ENCODE measurements around the gene CDH11. TPM values are rescaled to one million over a fixed set of nuclear protein-coding genes. Genes with fewer than 3 reads are reported as not detected.
A peak's percentile ranks its signal among the peaks of the same experiment; 100 is the strongest.

CDH11 gene
- total RNA-seq, 1 experiment from 2014 or later = 5.4 TPM

GRCh38 chr16:65124212-65124548, 2.3 kb upstream of the CDH11 start:
- Histone ChIP-seq H2BK20ac (ENCODE audit: low read depth, low read length, poor library complexity, severe bottlenecking) (no peak overlapping the region), H3K4me1 (ENCODE audit: insufficient read depth, low read length) (no peaks in the 10 kb centered on the region), H2BK5ac (ENCODE audit: insufficient read length, low read length) (no peak overlapping the region), H2BK15ac (ENCODE audit: low read depth, low read length) (no peak overlapping the region), H3K9me3 (ENCODE audit: control insufficient read depth, low read depth, low read length) (no peaks in the 10 kb centered on the region), H3T11ph (ENCODE audit: low read length) (no peak overlapping the region), H3K79me2 (ENCODE audit: insufficient read depth, low read length) (no peaks in the 10 kb centered on the region), H3K23ac (ENCODE audit: insufficient read length, low read depth, low read length) (no peak overlapping the region), H3K18ac (ENCODE audit: insufficient read length, low read depth, low read length) (no peak overlapping the region), H2BK120ac (ENCODE audit: low read depth, low read length, poor library complexity, severe bottlenecking) (no peak overlapping the region), H3K27ac (ENCODE audit: insufficient read length, low read depth, low read length) (no peak overlapping the region), H3K56ac (ENCODE audit: insufficient read length, low read depth, low read length) (no peak overlapping the region), H3K4ac (ENCODE audit: low read depth, low read length) (no peak overlapping the region), H3K14ac (ENCODE audit: insufficient read depth, low read length) (no peak overlapping the region), H4K20me1 (ENCODE audit: control insufficient read depth, insufficient read depth, insufficient read length) (no peaks in the 10 kb centered on the region), H4K5ac (ENCODE audit: insufficient read length, low read depth, low read length) (no peak overlapping the region), H3K23me2 (ENCODE audit: insufficient read length, low read depth, low read length, poor library complexity, severe bottlenecking) (peaks cover 34% of the 10 kb centered on the region), H4K8ac (replicated peaks; ENCODE audit: insufficient read length, low read depth, low read length) (no peak overlapping the region), H4K91ac (ENCODE audit: insufficient read length, low read depth, low read length) (no peak overlapping the region), H3K79me1 (ENCODE audit: insufficient read depth, low read depth, low read length, poor library complexity, severe bottlenecking) (no peaks in the 10 kb centered on the region), H2BK12ac (ENCODE audit: insufficient read length, low read depth, low read length) (no peak overlapping the region), H3K4me2 (ENCODE audit: insufficient read depth, insufficient read length, low read length) (peak overlapping the region; percentile 88), H3K27me3 (ENCODE audit: insufficient read depth, low read length) (peaks cover 32% of the 10 kb centered on the region), H2AFZ (ENCODE audit: low read length) (no peak overlapping the region), H3K9ac (ENCODE audit: extremely low read depth, insufficient read length, low read length) (no peak overlapping the region), H2AK5ac (ENCODE audit: insufficient read length, low read length) (no peak overlapping the region)
- H3K27me3 Mint-ChIP-seq (ENCODE audit: low read depth) = peaks cover 74% of the 10 kb centered on the region
- TF ChIP-seq CTCF (conservative IDR thresholded peaks at IDR 0.05) = no peak
- no peak for DNase-seq
- no peaks in the 10 kb centered on the region for H3K36me3 Mint-ChIP-seq (ENCODE audit: insufficient read depth in 1 of 3, low read depth in 3 of 3)
- no peak overlapping the region for H3K27ac Mint-ChIP-seq
- H3K9me3 Mint-ChIP-seq = no peaks in the 10 kb centered on the region
- WGBS (ENCODE audit: extremely low coverage, insufficient read length, low lambda C conversion rate) = no CpG with 5 or more reads among the region's 7 CpGs
- peak overlapping the region; percentile 71 to 83; a peak in 4 of 5 replicates for H3K4me3 Mint-ChIP-seq
- H3K4me1 Mint-ChIP-seq = peaks cover 21 to 22% of the 10 kb centered on the region in 2 experiments
